Fibroblast of skin of back (primary cell): ENCODE data around the gene HOXA13.

Experiments used
- DNase-seq: peaks from one replicate; pipeline ENCODE4 v3.0.0-alpha.2; 2013

HOXA13 gene

GRCh38 chr7:27169658-27170425 lies 30.0 kb downstream of the HOXA13 start:
- no peak for DNase-seq

GRCh38 chr7:27168265-27168947 lies 31.5 kb downstream of the HOXA13 start:
- DNase-seq: no peak

- no peak for DNase-seq
Measured at GRCh38 chr7:27167916-27168264, 32.0 kb downstream of the HOXA13 start.

- DNase-seq: no peak
Measured at GRCh38 chr7:27166531-27167505, 33.1 kb downstream of the HOXA13 start.

GRCh38 chr7:27165996-27166530 lies 33.8 kb downstream of the HOXA13 start:
- DNase-seq: no peak

GRCh38 chr7:27165089-27165995 lies 34.5 kb downstream of the HOXA13 start, which contains the start of gene HOXA9:
Gene HOXA9, minus strand, starts transcription at chr7:27165537. Its CDS starts 80 bp downstream, at chr7:27165457.
- no peak for DNase-seq

GRCh38 chr7:27164367-27165088 lies 35.4 kb downstream of the HOXA13 start:
- DNase-seq: no peak

- DNase-seq: no peak
Measured at GRCh38 chr7:27164045-27164366, 35.9 kb downstream of the HOXA13 start.

GRCh38 chr7:27163288-27164044 lies 36.4 kb downstream of the HOXA13 start:
- DNase-seq: no peak

- DNase-seq: no peak
Measured at GRCh38 chr7:27162561-27163287, 37.2 kb downstream of the HOXA13 start.

- DNase-seq: no peak
Measured at GRCh38 chr7:27161721-27162560, 38.0 kb downstream of the HOXA13 start.

- no peak for DNase-seq
Measured at GRCh38 chr7:27161214-27161720, 38.6 kb downstream of the HOXA13 start.

- peak; percentile 58 for DNase-seq
Measured at GRCh38 chr7:27160546-27161213, 39.2 kb downstream of the HOXA13 start.

- no peak for DNase-seq
Measured at GRCh38 chr7:27160145-27160545, 39.7 kb downstream of the HOXA13 start.

GRCh38 chr7:27159266-27160144 lies 40.4 kb downstream of the HOXA13 start:
- DNase-seq: no peak

GRCh38 chr7:27158436-27159265 lies 41.2 kb downstream of the HOXA13 start:
- DNase-seq: no peak
